HPDE6-E6E7 (cell line): Measurements from ENCODE around the gene AQP1.

Source experiments
- DNase-seq: peaks from one replicate; pipeline ENCODE4 v3.0.0; 2011; ENCODE audit warnings: missing footprints; ENCODE audit errors: extremely low spot score

The AQP1 gene

DNA sequence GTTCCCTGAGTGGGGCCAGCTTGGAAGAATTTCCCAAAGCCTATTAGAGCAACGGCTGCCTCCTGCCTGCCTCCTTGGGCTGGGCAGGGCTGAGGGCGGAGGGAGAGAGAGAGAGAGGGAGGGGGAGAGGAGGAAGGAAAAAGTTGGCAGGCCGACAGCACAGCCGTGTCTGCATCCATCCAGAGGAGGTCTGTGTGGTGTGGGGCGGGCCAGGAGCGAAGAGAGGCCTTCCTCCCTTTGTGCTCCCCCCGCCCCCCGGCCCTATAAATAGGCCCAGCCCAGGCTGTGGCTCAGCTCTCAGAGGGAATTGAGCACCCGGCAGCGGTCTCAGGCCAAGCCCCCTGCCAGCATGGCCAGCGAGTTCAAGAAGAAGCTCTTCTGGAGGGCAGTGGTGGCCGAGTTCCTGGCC, at the start of gene AQP1:
AQP1 (plus strand) TSS at position 293 of the 409 bp plus-strand sequence; CDS start at position 350, 57 bp downstream.
- no peak for DNase-seq

GRCh38 chr7:30862995-30863705, 48.5 kb upstream of the AQP1 start:
- no peak for DNase-seq

DNA sequence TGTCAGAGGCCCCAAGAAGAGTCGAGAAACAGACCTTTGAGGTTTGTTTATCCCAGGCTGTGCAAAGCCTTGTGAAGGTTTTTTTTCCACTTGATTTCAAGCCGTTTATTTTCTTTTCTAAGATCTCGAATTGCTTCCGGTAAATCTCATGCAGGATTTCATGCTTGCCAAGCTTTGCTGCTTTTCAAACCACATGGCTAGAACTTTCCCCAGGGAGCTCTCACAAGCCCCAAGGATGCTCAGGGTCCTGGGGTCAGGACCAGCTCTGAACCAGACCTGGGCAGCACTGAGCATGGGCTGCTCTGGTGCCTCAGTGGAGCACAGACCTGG, 48.0 kb upstream of the AQP1 start:
- DNase-seq = no peak

GRCh38 chr7:30864101-30864500, 47.6 kb upstream of the AQP1 start:
- no peak for DNase-seq

DNA sequence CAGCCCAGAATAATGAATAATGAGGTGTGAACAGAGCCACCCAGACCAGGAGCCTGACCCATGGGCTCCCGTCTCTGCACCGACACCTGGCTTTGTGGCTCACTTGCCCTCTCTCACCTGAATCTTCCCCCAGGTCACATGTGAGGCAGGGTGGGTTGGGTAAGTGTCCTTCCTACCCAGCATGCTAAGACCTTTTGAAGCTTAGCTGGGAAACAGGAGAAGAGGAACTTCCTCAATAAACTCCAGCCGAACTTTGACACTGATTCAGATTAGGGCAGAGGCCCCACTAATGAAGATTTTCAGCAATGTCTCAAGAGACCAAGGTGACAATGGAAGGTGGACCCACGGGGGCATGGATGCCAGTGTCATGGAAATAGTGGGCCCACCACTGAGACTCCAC, 46.6 kb upstream of the AQP1 start:
- no peak for DNase-seq

DNA sequence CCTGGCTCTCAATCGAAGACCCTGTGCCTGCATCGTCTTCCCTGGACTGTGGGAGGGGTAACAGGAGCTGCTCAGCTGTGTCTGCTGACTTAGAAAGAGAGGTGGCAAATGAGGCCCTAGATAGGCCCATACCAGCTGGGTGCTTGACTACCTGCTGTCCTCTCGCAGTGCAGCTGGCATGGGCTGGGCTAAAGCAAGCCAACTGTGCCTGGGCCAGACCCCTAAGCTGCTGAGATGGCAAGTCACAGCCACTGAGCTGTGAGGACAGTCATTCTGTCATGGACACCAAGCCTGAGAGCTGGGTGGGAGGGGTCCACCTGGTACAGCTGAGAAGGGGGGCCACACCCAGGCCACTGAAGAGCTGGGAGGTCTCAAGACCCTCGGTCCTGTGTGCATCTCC, 45.8 kb upstream of the AQP1 start:
- DNase-seq = no peak

- DNase-seq = no peak
These were observed 44.7 kb upstream of the AQP1 start for GRCh38 chr7:30866939-30867338.

GRCh38 chr7:30867483-30867882, 44.2 kb upstream of the AQP1 start:
- no peak for DNase-seq

GRCh38 chr7:30869794-30870611, 41.6 kb upstream of the AQP1 start:
- DNase-seq = no peak

DNA sequence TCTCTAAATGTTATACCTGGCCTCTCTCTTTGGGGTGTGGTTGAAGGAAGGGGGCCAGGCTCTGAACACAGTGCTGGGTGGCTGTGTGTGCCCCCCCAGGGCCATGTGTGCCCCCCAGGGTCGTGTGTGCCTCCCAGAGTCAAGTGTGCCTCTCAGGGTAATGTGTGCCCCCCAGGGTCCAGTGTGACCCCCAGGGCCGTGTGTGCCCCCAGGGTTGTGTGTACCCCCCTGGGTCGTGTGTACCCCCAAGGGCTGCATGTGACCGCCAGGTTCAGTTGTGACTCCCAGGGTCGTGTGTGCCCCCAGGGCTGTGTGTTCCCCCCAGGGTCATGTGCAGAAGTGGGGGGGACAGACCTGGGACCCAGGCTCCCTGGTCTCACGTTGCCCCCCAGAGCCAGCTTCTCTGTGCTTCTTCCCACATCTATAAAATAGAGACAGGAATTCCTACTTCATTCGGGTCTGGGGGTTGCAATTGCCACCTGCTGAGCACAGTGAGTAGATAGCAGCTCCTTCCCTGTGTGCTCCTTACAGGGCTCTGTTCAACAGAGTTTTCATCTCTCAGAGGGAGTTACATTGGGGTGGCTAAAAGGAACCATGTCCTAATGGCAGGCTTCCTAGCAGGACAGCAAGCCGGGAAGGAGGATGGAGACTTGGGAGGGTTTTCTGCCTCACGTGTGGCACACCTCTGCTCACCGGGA, 40.7 kb upstream of the AQP1 start:
- DNase-seq = no peak

DNA sequence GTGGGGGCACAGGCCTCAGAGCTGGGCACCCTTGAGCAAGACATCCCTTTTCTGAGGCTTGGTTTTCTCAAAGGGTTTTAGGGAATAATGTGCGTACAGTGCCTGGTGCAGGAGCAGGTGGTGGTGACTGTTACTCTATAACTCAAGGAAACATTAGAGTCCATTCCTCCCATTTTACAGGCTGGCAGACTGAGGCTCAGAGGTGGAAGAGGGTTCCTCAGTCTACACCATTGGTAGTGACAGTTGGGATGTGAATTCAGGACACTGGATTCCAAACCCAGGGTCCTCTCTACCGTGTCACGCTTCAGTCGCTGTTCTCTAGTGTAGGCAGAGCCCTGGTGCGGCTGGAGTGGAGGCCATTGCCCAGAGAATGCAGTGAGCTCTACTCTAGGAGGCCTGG, 40.0 kb upstream of the AQP1 start:
- no peak for DNase-seq

- DNase-seq = no peak
These were observed 38.4 kb upstream of the AQP1 start for GRCh38 chr7:30873207-30873606.

DNA sequence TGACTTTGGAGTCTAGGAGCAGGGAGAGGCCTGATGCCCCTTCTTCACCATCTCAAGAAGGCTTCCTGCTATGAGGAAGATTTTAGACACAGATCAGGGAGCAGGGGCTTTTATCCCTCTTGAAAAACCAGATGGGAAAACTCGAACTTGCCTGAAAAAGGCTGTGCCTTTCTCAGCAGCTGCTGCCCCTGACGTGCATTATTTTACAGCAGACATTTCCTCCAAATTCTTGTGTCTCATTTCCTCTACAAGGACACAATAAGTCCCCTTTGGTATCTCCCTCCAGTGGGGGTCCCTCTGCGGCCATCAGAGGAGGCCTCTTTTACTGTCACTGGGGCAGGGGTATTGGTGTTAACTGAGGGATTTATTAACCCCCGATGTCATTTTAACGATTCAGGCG, 38.0 kb upstream of the AQP1 start:
- DNase-seq = no peak

DNA sequence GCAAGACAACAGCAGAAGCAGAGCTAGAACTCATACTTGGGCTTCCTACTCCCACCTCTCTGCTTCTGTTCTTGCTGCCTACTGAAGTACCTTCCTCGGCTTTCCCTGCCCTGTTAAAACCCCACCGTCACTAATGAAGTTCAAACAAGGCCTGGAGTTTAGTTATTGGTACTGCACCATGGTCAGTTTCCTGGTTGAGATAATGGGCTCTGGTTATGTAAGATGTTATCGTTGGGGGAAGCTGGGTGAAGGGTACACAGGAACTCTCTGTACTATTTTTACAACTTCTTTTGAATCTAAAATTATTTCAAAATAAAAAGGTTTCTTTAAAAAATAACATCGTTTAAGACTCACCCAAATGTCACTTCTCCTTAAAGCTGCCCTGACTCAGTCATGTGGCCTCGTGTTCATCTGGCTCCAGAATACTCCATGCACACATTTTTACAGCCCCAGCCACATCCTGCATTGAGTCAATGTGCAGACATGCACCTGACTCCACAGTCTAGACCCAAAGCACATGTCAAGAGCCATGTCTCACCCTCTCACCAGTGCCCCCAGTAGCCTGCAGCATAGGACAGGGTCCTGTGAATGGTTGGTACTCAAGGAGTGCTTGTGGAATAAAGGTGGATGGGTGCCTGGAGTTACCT, 36.9 kb upstream of the AQP1 start:
- no peak for DNase-seq

GRCh38 chr7:30877015-30877769, 34.5 kb upstream of the AQP1 start:
- no peak for DNase-seq

- DNase-seq = no peak
These were observed 33.7 kb upstream of the AQP1 start for GRCh38 chr7:30877993-30878392.

GRCh38 chr7:30879139-30880124, 32.2 kb upstream of the AQP1 start:
- no peak for DNase-seq

GRCh38 chr7:30880125-30880720, 31.4 kb upstream of the AQP1 start:
- DNase-seq = no peak

DNA sequence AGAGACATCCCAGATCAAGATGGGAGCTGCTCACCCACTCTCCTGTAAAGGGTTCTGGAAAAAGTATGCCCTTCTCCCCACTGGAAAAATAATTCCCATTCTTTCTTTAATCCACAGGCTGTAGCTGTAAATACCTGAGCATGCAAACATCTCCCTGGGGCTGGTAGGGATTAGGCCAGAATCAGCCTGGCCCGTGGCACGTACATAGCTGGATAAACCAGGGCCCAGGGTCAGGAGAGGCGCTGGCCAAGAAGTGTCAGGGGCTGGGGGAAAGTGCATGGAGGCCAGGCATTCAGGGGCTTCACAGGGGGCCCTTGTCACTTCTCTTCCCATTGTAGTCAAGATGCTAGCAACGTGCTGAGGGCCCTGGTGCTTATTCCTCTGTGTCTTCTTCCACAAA, 30.7 kb upstream of the AQP1 start:
- DNase-seq = no peak

- DNase-seq = no peak
These were observed 30.2 kb upstream of the AQP1 start for GRCh38 chr7:30881448-30881847.
